ENCODE data around the gene NDUFA8. TPM values are rescaled to one million over a fixed set of nuclear protein-coding genes. Genes with fewer than 3 reads are reported as not detected.

NDUFA8 gene
- total and polyA plus RNA-seq, 3 experiments from 2014 or later = 50.7 to 74.4 (median 54.6) TPM

DNA sequence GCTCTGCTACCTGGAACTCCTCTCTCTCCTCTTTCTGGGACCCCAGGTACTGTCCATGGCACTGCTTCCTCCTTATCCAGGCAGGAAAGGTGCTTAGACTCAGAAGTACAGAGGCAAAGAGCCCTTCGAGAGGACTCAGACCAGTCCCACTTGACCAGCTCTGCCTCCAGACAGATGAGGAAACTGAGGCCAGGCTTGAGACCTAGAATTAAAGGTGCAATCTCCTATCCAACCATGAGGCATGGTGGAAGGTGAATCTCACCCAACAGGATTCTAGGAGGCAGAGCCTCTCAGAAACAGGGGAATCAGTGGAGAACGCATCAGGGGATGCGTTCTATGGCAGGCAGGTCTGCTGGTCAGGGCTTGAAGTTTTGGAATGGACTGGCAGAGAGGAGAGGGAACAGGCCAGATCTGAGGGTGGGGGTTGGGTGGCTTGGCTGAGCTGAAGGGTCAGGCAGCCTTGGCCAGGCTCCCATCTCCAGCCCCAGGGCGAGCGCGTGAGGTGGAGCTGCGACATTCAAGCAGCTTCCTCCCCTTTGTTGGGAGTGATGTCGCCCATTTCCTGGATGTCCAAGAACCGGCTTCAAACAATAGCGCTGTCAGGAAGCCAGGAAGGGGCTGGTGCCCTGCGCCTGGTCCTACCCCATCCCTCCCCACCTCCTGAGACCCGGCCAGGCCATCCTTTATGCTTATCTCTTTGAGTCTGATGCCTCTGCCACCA is 26.2 kb downstream of the NDUFA8 start:
- POLR2A ChIA-PET = no interaction called here
- H3K27me3 ChIP-seq (ENCODE audit: insufficient read depth, low read length, poor library complexity, severe bottlenecking) = no peaks in the 10 kb centered on the region
- no peaks in the 10 kb centered on the region for H3K4me1 ChIP-seq (ENCODE audit: insufficient read depth, low read length)
- no peaks in the 10 kb centered on the region for H3K9me3 ChIP-seq (ENCODE audit: low read length)
- H3K36me3 ChIP-seq (ENCODE audit: insufficient read depth, low read length) = no peaks in the 10 kb centered on the region
- DNase-seq = no peak
- H3K4me3 ChIP-seq (ENCODE audit: low read length) = no peak overlapping the region
- Mint-ChIP-seq H3K9me3 (no peaks in the 10 kb centered on the region), H3K27me3 (peaks cover 5 to 8% of the 10 kb centered on the region in 2 donors), H3K4me3 (no peak overlapping the region), H3K4me1 (peaks cover 0 to 5% (median 0%) of the 10 kb centered on the region in 3 donors), H3K36me3 (no peaks in the 10 kb centered on the region), H3K27ac (no peak overlapping the region)
- H3K27ac ChIP-seq (ENCODE audit: low read depth, low read length) = no peak overlapping the region
- CTCF ChIA-PET = interaction anchor here (1.0 to 1.8 kb wide), 4 partner anchors 8 to 27 kb away, joined by 3 to 8 read pairs (median 4); no protein-coding TSS in a partner anchor

DNA sequence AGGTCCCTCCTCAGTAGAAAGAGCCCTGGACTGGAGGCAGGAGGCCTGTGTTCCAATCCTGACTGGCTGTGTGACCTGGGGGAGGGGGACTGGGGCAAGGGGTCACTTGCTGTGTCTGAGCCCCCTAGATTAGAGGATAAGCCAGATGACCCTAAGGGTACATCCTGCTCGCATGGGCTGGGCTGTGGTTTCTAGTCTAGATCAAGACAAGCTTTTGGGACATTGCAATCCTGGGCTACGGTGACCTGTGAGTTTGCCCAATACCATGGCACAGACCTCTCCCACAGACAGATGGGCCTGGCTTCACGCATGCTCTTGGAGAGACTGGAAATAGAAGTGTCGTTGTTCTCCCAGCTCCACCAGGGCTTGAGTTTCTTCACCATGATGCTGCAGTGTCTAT is 27.0 kb downstream of the NDUFA8 start:
- POLR2A ChIA-PET = no interaction called here
- Mint-ChIP-seq H3K4me3 (no peak overlapping the region), H3K4me1 (peaks cover 0 to 14% (median under 1%) of the 10 kb centered on the region in 3 donors), H3K27ac (peak overlapping the region in 1 of 8 donors; percentile 48), H3K36me3 (no peaks in the 10 kb centered on the region), H3K27me3 (peaks cover 5 to 10% of the 10 kb centered on the region in 2 donors), H3K9me3 (no peaks in the 10 kb centered on the region)
- DNase-seq = no peak
- Histone ChIP-seq H3K9me3 (ENCODE audit: low read length) (no peaks in the 10 kb centered on the region), H3K27me3 (ENCODE audit: insufficient read depth, low read length, poor library complexity, severe bottlenecking) (no peaks in the 10 kb centered on the region), H3K4me1 (ENCODE audit: insufficient read depth, low read length) (no peaks in the 10 kb centered on the region), H3K27ac (ENCODE audit: low read depth, low read length) (no peak overlapping the region), H3K4me3 (ENCODE audit: low read length) (no peak overlapping the region), H3K36me3 (ENCODE audit: insufficient read depth, low read length) (no peaks in the 10 kb centered on the region)
- CTCF ChIA-PET = interaction anchor here (1.2 to 1.7 kb wide), 3 partner anchors 10 to 33 kb away, joined by 3 to 4 read pairs (median 3); no protein-coding TSS in a partner anchor

DNA sequence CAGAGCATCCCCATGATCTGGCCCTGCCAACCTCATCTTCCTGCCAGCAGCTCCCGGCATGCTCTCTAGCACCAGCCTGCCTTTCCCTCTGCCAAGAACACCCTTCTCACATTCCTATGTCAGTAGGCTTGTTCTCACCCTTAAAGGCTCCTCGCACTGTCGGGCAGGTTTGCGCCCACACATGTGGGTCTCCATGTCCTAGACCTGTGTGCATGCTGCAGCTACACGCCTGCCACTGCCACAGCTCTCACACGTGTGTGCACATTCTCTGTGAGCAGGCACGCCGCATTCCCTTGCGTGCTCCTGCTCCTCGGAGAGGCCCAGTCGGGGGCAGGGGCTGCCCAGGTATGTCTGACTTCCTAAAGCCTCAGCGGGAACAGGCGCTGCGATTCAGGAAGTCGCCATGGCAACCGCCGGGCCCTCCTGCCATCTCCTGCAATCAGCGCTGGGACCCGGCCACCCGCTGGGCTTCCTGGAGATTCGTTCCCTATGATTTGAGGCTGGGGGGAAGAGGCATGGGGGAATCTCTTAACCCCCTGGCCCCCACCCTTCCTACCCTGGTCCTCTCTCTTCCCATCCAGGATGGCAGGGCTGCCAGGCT is 28.1 kb downstream of the NDUFA8 start:
- no peaks in the 10 kb centered on the region for H3K9me3 ChIP-seq (ENCODE audit: low read length)
- Mint-ChIP-seq H3K36me3 (no peaks in the 10 kb centered on the region), H3K27ac (peak overlapping the region in 1 of 8 donors; percentile 52), H3K9me3 (no peaks in the 10 kb centered on the region), H3K27me3 (peaks cover 11 to 15% of the 10 kb centered on the region in 2 donors), H3K4me1 (peaks cover 3 to 20% (median 6%) of the 10 kb centered on the region in 3 donors), H3K4me3 (no peak overlapping the region)
- peaks cover under 1% of the 10 kb centered on the region for H3K27me3 ChIP-seq (ENCODE audit: insufficient read depth, low read length, poor library complexity, severe bottlenecking)
- H3K36me3 ChIP-seq (ENCODE audit: insufficient read depth, low read length) = no peaks in the 10 kb centered on the region
- ChIA-PET POLR2A (no interaction called here), CTCF (interaction anchor here (1.2 to 1.4 kb wide), 2 partner anchors 25 to 32 kb away, joined by 3 to 4 read pairs; no protein-coding TSS in a partner anchor)
- no peak overlapping the region for H3K4me3 ChIP-seq (ENCODE audit: low read length)
- no peak overlapping the region for H3K27ac ChIP-seq (ENCODE audit: low read depth, low read length)
- peaks cover 1% of the 10 kb centered on the region for H3K4me1 ChIP-seq (ENCODE audit: insufficient read depth, low read length)
- no peak for DNase-seq

GRCh38 chr9:122130837-122131236 is 28.7 kb downstream of the NDUFA8 start:
- Histone ChIP-seq H3K9me3 (ENCODE audit: low read length) (no peaks in the 10 kb centered on the region), H3K4me3 (ENCODE audit: low read length) (no peak overlapping the region), H3K27ac (ENCODE audit: low read depth, low read length) (no peak overlapping the region), H3K27me3 (ENCODE audit: insufficient read depth, low read length, poor library complexity, severe bottlenecking) (peaks cover 5% of the 10 kb centered on the region), H3K36me3 (ENCODE audit: insufficient read depth, low read length) (no peaks in the 10 kb centered on the region), H3K4me1 (ENCODE audit: insufficient read depth, low read length) (peaks cover 5% of the 10 kb centered on the region)
- Mint-ChIP-seq H3K9me3 (no peaks in the 10 kb centered on the region), H3K27ac (peak overlapping the region in 2 of 8 donors; percentile 1 to 69), H3K4me1 (peaks cover 7 to 27% (median 11%) of the 10 kb centered on the region in 3 donors), H3K36me3 (no peaks in the 10 kb centered on the region), H3K4me3 (no peak overlapping the region), H3K27me3 (peaks cover 17 to 22% of the 10 kb centered on the region in 2 donors)
- POLR2A ChIA-PET = no interaction called here
- CTCF ChIA-PET = no interaction called here
- DNase-seq = no peak

- Mint-ChIP-seq H3K4me3 (no peak overlapping the region), H3K4me1 (peaks cover 12 to 36% (median 16%) of the 10 kb centered on the region in 3 donors), H3K9me3 (no peaks in the 10 kb centered on the region), H3K27me3 (peaks cover 26 to 31% of the 10 kb centered on the region in 2 donors), H3K36me3 (no peaks in the 10 kb centered on the region), H3K27ac (no peak overlapping the region)
- H3K27ac ChIP-seq (ENCODE audit: low read depth, low read length) = no peak overlapping the region
- ChIA-PET POLR2A (no interaction called here), CTCF (no interaction called here)
- no peaks in the 10 kb centered on the region for H3K9me3 ChIP-seq (ENCODE audit: low read length)
- no peaks in the 10 kb centered on the region for H3K36me3 ChIP-seq (ENCODE audit: insufficient read depth, low read length)
- H3K4me3 ChIP-seq (ENCODE audit: low read length) = no peak overlapping the region
- no peak for DNase-seq
- H3K4me1 ChIP-seq (ENCODE audit: insufficient read depth, low read length) = peaks cover 5% of the 10 kb centered on the region
- H3K27me3 ChIP-seq (ENCODE audit: insufficient read depth, low read length, poor library complexity, severe bottlenecking) = peaks cover 12% of the 10 kb centered on the region
These were observed 29.6 kb downstream of the NDUFA8 start for GRCh38 chr9:122129969-122130368.

DNA sequence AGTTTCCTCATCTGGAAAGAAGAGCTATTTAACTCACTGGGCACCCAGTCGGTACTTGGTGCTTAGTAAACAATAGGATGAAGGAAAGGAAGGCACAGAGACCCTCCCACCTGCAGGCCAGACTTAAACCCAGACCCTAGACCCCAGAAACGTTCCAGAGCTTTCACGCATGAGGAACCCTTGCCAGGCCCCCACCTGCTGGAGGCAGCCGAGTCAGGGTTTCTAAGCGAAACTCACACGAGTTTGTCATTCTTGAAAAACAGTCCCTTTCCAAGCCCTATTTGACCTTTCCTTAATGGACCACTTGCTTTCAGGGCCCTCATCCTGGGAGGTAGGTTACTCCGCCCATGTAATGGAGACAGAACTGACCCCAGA is 30.6 kb downstream of the NDUFA8 start:
- H3K27me3 ChIP-seq (ENCODE audit: insufficient read depth, low read length, poor library complexity, severe bottlenecking) = peaks cover 15% of the 10 kb centered on the region
- no peaks in the 10 kb centered on the region for H3K9me3 Mint-ChIP-seq
- no peak overlapping the region for H3K27ac ChIP-seq (ENCODE audit: low read depth, low read length)
- no peak for DNase-seq
- no peaks in the 10 kb centered on the region for H3K9me3 ChIP-seq (ENCODE audit: low read length)
- H3K4me1 Mint-ChIP-seq = peaks cover 16 to 37% (median 16%) of the 10 kb centered on the region in 3 donors
- peaks cover 0 to 2% (median 0%) of the 10 kb centered on the region in 3 donors for H3K36me3 Mint-ChIP-seq
- ChIA-PET CTCF (interaction anchor here (9.9 kb wide), 1 partner anchor 220 kb away, joined by 166 read pairs; no protein-coding TSS in a partner anchor), POLR2A (interaction anchor here (0.7 kb wide), 1 partner anchor 36 kb away, joined by 3 read pairs; the partner anchor contains the start of gene TTLL11)
- H3K4me3 Mint-ChIP-seq = no peak overlapping the region
- no peak overlapping the region for H3K4me3 ChIP-seq (ENCODE audit: low read length)
- peaks cover 32 to 40% of the 10 kb centered on the region in 2 donors for H3K27me3 Mint-ChIP-seq
- H3K36me3 ChIP-seq (ENCODE audit: insufficient read depth, low read length) = no peaks in the 10 kb centered on the region
- H3K27ac Mint-ChIP-seq = peak overlapping the region in 2 of 8 donors; percentile 17 to 32
- peaks cover 5% of the 10 kb centered on the region for H3K4me1 ChIP-seq (ENCODE audit: insufficient read depth, low read length)

GRCh38 chr9:122128007-122128968 is 31.3 kb downstream of the NDUFA8 start:
- peaks cover 0 to 2% (median 0%) of the 10 kb centered on the region in 3 donors for H3K36me3 Mint-ChIP-seq
- peak overlapping the region in 3 of 7 donors; percentile 38 to 77 (median 43) for H3K4me3 Mint-ChIP-seq
- H3K4me3 ChIP-seq (ENCODE audit: low read length) = no peak overlapping the region
- H3K36me3 ChIP-seq (ENCODE audit: insufficient read depth, low read length) = no peaks in the 10 kb centered on the region
- no peaks in the 10 kb centered on the region for H3K9me3 Mint-ChIP-seq
- H3K4me1 Mint-ChIP-seq = peaks cover 16 to 37% (median 16%) of the 10 kb centered on the region in 3 donors
- peaks cover 5% of the 10 kb centered on the region for H3K4me1 ChIP-seq (ENCODE audit: insufficient read depth, low read length)
- ChIA-PET CTCF (interaction anchor here (1.3 to 9.9 kb wide), 2 partner anchors 26 to 221 kb away, joined by 3 to 166 read pairs; no protein-coding TSS in a partner anchor), POLR2A (interaction anchor here (0.7 kb wide), 1 partner anchor 36 kb away, joined by 3 read pairs; the partner anchor contains the start of gene TTLL11)
- H3K27ac Mint-ChIP-seq = peak overlapping the region in 3 of 8 donors; percentile 17 to 95 (median 64)
- DNase-seq = peak in 1 of 5 donors; percentile 66
- no peaks in the 10 kb centered on the region for H3K9me3 ChIP-seq (ENCODE audit: low read length)
- H3K27me3 ChIP-seq (ENCODE audit: insufficient read depth, low read length, poor library complexity, severe bottlenecking) = peaks cover 15% of the 10 kb centered on the region
- H3K27me3 Mint-ChIP-seq = peaks cover 32 to 43% of the 10 kb centered on the region in 2 donors
- no peak overlapping the region for H3K27ac ChIP-seq (ENCODE audit: low read depth, low read length)
